ENCODE data around the gene RSRC2. TPM values are rescaled to one million over a fixed set of nuclear protein-coding genes. Genes with fewer than 3 reads are reported as not detected.
A peak's percentile ranks its signal among the peaks of the same experiment; 100 is the strongest.

Gene RSRC2
- total and polyA plus RNA-seq, 9 of the 15 experiments (the other 6 are each of a cell fraction or from before 2014, with no cell fraction given) = 52.6 to 123 (median 80.3) TPM

GRCh38 chr12:122500685-122501488 is 25.8 kb downstream of the RSRC2 start, which contains the start of gene ZCCHC8 (continued):
- no peak for TF ChIP-seq E4F1 (CRISPR knock-in tag; IDR thresholded peaks at IDR 0.05; ENCODE audit: borderline replicate concordance)
- no peak for TF ChIP-seq ZNF740 (CRISPR knock-in tag; IDR thresholded peaks at IDR 0.05)
- no peak for TF ChIP-seq ZNF740 (tag; IDR thresholded peaks at IDR 0.05)
- TF ChIP-seq MYBL2 (IDR thresholded peaks at IDR 0.05; ENCODE audit: low read depth) = peak; percentile 81
- no peak for TF ChIP-seq MYBL2 (CRISPR knock-in tag; IDR thresholded peaks at IDR 0.05; ENCODE audit: borderline replicate concordance)
- TF ChIP-seq HSF4 (CRISPR knock-in tag; IDR thresholded peaks at IDR 0.05; ENCODE audit: borderline replicate concordance) = no peak
- no peak; the same call in 1 of the 2 replicates for TF ChIP-seq ZNF263 (CRISPR knock-in tag; IDR thresholded peaks at IDR 0.05; ENCODE audit: borderline replicate concordance)
- TF ChIP-seq ZNF589 (CRISPR knock-in tag; IDR thresholded peaks at IDR 0.05; ENCODE audit: low read depth) = no peak
- TF ChIP-seq ZNF124 (CRISPR knock-in tag; IDR thresholded peaks at IDR 0.05) = no peak
- TF ChIP-seq HMGN3 (IDR thresholded peaks at IDR 0.05; ENCODE audit: borderline replicate concordance, extremely low read depth, insufficient read length, low read depth, low read length) = peak; percentile 71
- TF ChIP-seq PPARD (CRISPR knock-in tag; IDR thresholded peaks at IDR 0.05) = no peak
- no peak for TF ChIP-seq MTA2 (IDR thresholded peaks at IDR 0.05; ENCODE audit: low read depth)
- TF ChIP-seq THRA (IDR thresholded peaks at IDR 0.05) = no peak
- TF ChIP-seq ETS1 (conservative IDR thresholded peaks at IDR 0.05; ENCODE audit: control insufficient read depth, low read depth, low read length) = peak; percentile 100
- TF ChIP-seq NFE2L1 (tag; IDR thresholded peaks at IDR 0.05; ENCODE audit: borderline replicate concordance, low read depth) = no peak
- no peak for TF ChIP-seq MECOM (CRISPR knock-in tag; IDR thresholded peaks at IDR 0.05)
- no peak for TF ChIP-seq ZNF24 (IDR thresholded peaks at IDR 0.05)
- peak; percentile 48 for TF ChIP-seq HNRNPLL (IDR thresholded peaks at IDR 0.05; ENCODE audit: low read depth, low read length, poor library complexity, severe bottlenecking)
- no peak for TF ChIP-seq RFX5 (IDR thresholded peaks at IDR 0.05; ENCODE audit: low read depth, low read length)
- TF ChIP-seq NFATC3 (IDR thresholded peaks at IDR 0.05) = no peak
- TF ChIP-seq ZBTB17 (CRISPR knock-in tag; IDR thresholded peaks at IDR 0.05) = no peak
- peak; percentile 80 for TF ChIP-seq MXI1 (IDR thresholded peaks at IDR 0.05; ENCODE audit: low read depth, low read length)
- peak; percentile 90 for TF ChIP-seq CREM (IDR thresholded peaks at IDR 0.05; ENCODE audit: low read depth)

Measured in K562 (cell line).